Inflammatory macrophage (primary cell): ENCODE data around the gene ROPN1L.

Source experiments
- DNase-seq, 2 donors: peaks; one replicate each; pipeline ENCODE4 v3.0.0-alpha.2; 2020 to 2022

The ROPN1L gene

DNA sequence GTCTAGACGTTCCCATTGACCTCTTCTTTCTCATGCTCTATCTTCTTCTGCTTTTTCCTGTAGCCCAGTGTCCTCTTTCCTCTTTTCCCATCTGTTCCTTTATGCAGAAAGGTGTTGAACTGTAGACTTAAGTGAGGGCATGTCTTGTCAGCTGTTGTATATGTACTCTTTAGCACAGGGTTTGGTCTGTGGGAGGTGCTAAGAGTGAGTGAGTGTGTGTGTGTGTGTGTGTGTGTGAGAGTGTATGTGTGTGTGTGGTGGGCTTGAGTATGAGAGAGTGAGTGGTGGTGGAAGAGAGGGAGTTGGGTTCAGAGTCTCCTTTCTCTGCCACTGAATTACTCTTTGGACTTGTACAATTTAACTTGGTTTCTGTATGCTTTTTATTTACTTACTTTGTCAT lies 10.3 kb upstream of the ROPN1L start:
- DNase-seq = no peak

DNA sequence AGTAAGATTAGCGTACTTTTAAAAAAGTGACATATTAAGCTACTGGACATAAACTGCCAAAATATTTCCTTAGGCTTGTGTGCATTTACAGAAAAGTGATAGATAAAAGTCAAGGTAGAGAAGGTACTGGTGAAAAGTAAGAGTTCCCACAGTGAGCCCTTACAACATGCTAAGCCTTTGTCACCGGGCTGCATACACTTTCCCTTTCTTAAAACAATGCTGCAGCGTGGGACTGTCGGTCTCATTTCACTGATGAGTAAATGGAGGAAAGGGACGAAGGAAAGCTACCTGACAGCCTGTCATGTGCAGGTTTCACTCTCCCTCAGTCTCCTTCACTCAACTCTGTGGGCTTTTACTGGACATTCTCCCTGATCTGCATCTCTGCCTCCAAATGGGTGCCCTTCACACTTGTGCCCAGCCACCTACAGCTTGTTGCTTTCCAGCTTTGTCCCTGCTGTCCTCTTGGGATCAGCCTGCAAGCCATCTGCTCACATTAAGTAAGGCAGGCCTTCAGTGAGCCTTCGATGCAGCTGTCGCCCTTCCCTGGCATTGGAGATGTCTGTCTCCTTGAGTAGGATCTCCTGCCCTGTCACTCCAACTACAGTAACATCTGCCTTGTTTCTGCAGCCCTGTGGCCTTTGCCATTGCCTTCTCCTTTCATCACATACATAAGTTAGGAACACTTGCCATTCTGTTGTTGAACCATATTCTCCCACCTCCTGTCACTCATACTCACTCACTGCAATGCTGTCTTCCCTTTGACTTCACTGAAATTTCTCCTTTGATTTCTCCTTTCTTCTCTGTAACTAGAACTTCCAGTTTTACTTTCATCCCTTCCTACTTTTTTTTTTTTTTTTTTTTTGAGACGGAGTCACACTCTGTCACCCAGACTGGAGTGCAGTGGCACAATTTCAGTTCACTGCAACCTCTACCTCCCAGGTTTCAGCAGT lies 9.3 kb upstream of the ROPN1L start:
- no peak for DNase-seq

DNA sequence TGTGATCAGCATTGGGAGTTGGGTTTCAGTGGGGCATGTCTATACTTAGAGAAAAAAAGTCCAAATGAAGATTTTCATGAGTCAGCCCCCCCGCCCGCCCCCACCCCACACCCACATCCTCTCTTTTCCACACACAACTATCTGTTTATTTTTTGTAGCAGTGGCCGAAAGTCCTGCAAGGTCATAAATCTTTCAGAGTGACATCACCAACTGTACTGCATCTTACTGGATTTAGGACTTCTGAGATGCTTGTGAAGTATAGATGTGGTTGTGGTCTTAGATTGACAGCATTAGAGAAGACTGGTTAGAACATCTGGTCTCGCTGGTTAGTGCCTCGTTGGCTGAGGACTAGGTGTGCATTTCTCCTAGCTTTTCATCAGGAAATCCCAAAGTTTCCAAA lies 7.3 kb upstream of the ROPN1L start:
- DNase-seq = no peak

DNA sequence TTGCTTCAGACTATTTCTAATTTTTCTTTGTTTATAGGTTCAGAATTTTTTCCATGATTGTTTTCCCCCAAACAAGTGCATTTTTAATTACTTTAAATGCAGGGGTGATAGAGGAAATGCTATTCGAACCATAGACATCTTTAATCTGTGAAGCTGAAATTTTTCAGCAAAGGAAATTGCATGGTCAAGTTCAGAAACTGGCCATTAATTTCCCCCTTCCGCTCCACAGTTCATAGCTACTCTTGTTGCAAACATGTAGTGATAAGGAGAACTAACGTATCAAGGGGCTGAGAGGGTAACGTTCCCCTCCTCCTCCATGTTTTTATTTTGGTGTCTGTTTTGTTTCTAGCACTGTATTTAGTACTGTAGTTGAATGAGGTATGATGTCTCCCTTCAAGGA lies 3.4 kb upstream of the ROPN1L start:
- DNase-seq = no peak

DNA sequence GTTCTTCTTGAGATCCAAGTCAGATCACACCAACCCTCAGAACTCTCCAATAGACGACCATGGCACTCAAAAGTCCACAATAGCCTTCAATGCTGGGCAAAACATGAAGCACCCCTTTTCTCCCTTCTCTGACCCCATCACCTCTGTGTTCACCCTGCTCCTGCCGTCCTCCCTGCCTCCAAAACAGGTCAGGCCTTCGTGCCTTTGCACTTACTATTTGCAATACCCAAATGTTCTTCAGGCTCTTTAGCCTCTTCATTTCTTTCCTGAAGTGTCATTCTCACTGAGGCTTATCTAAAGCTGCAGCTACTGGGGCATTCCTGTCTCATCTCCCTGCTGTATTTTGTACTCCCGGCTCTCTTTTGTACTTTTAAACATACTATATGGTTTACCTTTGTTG lies 2.0 kb upstream of the ROPN1L start:
- DNase-seq = no peak

DNA sequence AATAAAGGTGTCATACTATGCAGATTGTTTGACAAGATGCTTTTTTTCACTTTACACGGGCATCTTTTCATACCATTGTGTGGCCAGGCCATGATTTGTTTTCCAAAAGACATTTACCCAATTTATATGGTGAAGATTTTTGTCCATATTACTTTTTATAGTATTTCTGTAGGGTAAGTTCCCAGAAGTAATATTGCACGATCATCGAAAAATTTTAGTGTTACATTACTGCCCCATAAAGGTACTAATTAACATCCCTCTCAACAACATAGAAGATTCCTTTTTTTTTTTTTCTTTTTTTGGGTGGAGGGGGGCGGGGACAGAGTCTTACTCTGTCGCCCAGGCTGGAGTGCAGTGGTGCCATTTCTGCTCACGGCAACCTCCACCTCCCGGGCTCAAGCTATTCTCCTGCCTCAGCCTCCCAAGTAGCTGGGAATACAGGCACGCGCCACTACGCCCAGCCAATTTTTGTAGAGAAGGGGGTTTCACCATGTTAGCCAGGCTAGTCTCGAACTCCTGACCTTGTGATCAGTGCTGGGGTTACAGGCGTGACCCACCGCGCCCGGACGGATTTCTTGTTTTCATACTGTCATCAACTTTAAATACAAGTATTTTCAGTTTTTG lies 1.2 kb upstream of the ROPN1L start:
- no peak for DNase-seq

DNA sequence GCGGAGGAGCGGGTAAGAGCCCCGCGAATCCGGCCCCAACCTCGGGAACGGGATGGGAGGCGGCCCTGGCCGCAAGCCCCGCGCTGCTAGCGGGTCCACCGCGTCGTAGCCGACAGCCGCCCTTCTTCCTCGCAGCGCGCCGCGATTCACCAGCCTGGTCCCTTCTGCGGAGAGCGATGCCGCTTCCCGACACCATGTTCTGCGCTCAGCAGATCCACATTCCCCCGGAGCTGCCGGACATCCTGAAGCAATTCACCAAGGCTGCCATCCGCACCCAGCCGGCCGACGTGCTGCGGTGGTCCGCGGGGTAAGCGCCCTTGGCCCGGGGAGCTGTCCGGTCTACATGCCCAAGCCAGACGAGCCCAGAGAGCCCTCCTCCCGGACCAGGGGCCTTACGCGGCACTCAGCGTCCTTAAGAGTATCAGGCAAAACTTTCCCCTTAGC lies 335 bp downstream of the ROPN1L start:
- no peak for DNase-seq

DNA sequence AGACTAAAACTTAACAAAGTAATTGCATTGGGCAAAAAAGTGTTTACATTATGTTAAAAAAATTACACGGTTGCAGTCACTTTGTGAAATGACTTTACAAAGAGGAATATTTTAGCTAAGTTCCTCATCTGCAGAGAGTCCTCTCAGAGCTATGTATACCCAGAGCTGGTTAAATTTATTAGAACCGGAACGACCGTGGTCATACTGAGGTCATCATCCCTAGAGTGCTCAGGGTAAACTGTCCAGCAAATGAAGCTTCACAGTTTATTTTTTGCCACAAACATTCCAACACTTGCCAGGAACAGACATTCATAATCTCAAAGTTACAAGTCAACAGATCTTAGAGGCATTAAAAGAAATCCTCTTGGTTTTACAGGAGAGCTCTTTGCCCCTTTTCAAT lies 897 bp downstream of the ROPN1L start:
- DNase-seq = peak; percentile 73 to 76

DNA sequence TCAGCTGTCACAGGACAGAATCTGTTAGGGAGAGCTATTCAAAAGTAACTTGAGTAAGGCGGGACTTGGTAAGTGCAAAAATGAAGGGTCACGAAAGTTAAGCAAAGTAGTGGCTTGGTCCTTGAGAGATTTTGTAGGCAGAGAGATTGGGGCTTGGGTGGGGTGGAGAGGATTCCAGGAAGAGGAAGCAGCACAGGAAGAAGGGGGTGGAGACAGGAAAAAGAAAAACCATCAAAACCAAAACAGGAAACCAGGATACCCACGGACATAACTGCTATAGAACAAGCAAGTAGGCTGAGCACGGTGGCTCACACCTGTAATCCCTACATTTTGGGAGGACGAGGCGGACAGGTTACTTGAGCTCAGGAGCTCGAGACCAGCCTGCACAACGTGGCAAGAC lies 3.7 kb downstream of the ROPN1L start:
- DNase-seq = peak; percentile 27 to 51

DNA sequence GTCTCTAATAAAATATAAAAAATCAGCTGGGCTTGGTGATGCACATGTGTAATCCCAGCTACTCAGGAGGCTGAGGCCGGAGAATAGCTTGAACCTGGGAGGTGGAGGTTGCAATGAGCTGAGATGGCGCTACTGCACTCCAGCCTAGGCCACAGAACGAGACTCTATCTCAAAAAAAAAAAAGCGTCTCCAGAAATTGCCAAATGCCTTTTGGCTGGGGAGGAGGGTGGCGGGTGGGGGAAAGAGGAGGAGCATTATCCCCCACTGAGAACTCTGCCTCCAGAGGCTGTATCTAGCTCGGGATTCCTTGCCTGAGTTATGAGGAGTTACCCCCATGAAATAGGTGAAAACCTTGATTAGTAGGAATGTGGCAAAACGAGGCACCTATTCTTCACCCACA lies 4.8 kb downstream of the ROPN1L start:
- DNase-seq = no peak

DNA sequence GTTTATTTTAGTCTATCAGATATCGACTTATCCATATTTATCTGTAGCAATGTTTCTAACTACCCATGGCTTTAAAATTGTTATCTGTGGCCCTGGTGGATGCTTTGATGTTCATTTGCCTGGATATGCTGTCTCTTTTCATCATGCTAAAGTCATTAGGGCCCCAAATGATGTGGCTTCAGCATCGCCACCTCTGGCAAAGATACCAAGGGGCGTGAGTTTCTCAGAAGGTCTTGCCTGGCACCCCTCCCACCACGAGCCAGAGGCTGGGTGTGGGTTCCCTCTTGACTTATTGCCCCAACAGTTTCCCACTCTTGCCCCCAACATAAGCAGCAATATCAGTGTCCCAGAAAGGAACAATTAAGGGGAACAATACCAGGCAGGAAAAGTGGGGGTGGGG lies 5.4 kb downstream of the ROPN1L start:
- DNase-seq = no peak

DNA sequence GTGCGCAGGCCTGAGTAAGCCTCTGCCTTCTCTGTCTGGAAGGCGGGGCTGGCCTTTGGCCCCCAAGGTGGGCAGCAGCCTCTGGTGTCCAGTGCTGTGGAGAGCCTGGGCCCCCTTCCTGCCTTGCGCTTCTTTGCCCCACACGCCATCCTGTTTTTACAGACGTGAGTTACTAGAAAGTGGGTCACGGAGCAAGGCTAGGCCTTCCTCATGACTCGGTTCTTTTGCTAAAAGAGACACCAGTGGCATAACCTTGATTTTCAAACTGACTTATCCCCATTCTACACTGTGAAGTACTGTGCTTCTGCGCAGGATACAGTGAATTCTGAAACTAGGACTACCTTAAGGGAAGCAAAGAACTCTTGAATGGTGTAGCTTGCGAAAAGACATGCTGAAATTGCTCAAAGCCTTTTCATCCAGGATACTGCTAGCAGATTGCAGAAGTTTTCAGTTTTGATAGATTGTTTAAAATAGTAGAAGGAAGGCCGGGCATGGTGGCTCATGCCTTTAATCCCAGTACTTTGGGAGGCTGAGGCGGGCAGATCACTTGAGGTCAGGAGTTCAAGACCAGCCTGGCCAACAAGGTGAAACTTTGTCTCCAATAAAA lies 7.2 kb downstream of the ROPN1L start:
- DNase-seq = peak; percentile 75 to 83

DNA sequence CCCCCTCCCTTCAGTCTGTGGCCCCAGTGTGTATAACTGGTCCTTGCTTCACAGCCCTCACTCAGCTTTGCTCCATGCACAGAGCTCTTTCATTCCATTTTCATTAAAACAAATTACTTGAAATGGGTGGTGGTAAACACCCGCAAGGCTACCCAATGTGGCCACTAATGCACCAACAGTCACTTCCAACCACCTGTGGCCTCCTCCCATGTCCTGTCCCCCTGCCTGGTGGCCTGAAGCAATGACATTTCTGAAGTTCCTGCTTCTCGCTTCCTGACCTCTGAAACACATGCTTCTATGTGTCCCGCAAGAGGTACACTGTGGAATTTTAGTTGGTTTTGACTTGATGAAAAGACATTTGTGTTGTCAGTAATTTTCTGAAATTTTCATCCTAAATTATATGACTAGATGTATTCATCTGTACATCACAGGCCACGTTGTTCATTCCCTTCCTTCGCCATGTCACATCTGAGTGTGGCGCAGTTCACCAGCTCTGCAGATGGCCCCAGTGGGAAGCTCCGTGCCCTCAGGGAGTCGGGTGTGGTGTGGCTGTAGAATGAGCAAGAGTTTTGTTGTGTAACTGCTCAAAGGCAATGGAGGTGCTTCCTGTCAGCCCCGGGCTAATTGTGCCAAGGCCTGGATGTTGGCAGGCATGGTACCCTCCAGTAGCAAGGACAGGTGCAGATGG lies 9.6 kb downstream of the ROPN1L start:
- peak; percentile 47 to 57 for DNase-seq

DNA sequence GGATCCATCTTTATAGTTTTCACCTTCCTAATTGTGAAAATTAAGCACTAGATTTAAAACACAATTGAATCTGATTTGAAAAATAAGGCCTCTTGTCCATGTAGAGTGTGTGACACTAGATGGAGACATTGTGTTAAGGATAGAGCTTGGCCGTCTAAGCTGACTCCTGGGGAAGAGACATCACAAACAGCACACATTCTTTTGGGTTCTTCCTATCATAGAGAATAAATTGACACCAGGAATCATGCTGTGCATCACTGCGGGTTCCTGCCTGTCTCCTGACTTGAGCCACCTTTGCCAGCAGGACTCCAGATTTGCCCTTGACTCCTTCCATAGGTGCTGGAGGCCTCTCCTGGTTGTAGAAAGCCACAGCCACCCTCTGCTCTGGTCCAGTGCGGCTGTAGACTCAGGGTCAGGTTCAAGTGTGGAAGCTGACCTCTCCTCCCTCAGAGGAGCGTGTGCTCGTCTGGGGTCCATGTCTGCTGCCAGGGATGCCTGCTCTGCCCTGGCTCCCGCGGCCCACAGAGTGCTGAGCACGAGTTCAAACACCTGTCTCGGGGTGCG lies 11.2 kb downstream of the ROPN1L start:
- peak; percentile 74 to 77 for DNase-seq

DNA sequence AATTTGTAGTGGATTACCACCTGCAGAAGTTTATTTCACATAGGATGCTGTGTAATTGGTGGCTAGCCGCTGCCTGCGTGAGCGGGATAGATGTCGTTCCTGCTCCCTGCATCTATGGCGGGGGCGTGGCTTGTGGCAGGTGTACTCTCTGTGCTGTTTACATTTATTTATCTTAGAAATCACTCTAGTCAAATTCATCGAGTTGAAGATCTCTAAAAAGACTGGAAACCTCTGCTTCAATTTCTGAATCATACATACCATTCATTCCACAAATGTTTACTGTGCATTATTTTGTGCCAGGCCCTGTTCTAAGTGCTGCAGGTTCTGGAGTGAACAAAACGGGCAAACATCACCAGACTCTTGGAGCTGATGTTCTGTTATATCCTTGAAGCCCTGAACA lies 11.9 kb downstream of the ROPN1L start:
- DNase-seq = no peak

DNA sequence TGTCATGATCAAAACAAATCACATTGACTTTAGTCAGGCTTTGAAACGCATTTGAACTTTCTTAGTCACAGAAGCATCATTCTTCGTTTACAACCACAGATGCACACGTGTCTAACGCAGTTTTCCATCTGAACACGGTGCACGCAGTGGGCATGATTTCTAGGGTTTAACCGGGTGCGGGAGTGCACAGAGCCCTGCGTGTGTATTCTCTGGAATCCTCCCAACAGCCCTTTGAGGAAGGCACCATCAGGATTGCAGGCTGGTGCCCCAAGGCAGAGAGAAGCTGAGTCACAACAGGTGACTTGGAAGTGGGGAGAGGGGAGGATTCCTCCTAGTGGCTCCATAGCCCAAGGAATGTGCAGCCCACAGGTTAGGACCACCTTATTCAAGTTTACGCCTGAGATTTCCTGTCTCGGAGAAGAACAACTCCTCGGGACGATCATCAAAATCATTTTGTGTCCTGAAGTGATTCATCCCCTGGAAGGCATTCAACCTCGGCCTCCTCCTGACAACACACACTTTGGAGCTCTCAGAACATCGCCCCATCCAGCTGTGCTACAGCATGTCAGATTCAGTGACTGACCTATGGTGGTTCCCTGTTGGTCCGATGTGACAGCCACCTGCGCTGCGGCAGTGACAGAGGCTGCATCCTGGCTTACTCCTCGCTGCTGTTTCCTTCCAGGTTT lies 13.1 kb downstream of the ROPN1L start:
- DNase-seq = no peak

DNA sequence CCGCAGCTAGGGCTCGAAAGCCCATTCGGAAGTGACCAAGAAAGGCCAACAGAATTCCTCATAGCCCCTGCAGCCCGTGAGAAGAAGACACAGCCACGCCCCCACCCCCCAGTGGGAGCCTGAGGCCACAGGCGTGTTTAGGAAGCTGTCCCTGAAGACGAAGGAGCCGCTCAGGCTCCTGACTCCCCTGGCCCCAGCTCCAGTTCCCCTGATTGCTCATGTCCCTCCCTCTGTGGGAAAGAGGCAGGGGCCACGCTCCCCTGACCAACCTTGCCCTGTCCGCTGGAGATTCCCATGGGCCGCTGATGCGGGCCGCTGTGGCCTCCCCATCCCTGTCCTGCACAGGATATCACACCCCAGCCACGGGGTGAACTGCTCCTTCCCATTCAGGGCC lies 13.6 kb downstream of the ROPN1L start:
- no peak for DNase-seq

DNA sequence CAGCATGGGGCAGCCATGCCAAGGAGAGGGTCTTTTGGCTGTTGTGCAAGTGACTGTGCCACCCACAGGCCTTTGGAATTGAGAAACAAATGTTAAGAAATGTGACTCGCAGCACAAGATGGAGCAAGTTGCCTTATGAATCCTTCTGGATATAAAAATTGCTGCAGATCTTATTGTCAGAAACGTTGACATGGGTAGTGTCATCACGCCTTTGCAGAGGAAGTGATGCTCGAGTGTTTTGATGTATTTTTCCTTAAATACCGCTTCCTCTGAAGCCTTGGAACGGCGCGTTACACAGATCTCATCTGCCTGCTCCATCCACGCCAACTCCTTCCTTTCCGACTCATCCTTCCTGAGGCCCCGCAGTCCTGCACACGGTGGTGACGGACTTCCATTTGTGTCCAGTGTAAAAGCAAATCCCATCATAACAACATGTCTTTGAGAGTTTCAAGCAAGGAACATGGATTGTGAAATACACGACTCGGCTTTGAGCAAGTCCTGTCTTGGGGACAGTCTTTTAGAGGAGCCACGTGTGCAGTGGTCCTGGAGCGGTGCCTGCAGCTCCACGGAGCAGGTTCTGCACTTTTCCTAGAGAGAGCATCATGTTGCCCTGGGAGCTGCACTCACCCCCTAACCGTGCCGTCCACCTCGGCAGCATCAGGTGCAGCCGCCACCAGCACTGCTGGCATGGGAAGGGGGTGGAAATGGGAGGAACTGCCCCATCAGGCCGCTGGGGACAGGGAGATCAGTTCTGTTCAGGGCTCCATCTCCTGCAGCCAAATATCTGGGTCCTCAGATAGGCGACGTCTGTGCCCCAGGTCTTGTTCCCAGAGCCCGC lies 15.1 kb downstream of the ROPN1L start:
- peak; percentile 83 to 86 for DNase-seq

DNA sequence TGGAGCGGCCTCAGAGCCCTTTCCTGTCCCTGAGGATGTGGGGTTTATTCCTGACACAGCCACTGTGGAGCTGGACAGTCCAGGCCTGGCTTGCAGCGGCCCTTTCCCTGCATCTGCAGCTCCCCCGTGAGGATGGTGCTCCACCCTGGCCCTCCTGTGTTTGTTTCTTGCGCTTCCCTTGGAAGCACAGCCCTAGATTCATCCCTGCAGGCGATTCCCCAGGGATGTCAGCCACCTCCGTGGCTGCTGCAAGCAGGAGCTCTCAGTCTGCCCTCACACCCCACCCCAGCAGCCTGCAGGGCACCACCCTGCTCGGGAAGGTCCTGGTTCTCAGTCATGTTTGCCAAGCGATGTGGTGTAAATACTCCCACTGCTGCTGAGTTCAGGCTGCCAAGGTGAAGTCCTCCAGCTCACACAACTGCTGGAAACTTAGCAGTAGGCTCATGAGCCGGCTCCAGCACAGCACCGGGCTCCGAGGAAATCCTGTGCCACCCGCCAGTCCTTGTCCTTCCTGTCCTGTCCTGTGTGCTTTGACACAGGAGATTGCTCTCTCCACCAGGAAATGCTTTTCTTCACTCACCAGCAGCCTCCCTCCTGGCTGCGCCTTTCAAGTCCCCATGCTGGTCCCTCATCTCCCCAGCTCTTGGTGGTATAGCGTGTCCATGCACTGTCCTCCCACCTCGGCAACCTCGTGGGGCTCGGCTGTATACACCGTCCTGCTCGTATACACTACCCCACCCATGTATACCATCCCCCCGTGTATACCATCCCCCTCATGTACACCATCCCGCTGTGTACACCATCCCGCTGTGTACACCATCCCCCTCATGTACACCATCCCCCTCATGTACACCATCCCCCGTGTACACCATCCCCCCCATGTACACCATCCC lies 16.2 kb downstream of the ROPN1L start:
- DNase-seq = no peak
